ENCODE results near the gene ST7.
"Not testable (repeated sequence)": the region's sequence is repeated elsewhere in the genome, so short reads cannot be mapped to it uniquely, and the experiment has no call there.

- not testable (repeated sequence) for TF ChIP-seq POLR2AphosphoS5, POLR2A, EP300 (IDR thresholded peaks at IDR 0.05)
- TF ChIP-seq, protein P1, sequence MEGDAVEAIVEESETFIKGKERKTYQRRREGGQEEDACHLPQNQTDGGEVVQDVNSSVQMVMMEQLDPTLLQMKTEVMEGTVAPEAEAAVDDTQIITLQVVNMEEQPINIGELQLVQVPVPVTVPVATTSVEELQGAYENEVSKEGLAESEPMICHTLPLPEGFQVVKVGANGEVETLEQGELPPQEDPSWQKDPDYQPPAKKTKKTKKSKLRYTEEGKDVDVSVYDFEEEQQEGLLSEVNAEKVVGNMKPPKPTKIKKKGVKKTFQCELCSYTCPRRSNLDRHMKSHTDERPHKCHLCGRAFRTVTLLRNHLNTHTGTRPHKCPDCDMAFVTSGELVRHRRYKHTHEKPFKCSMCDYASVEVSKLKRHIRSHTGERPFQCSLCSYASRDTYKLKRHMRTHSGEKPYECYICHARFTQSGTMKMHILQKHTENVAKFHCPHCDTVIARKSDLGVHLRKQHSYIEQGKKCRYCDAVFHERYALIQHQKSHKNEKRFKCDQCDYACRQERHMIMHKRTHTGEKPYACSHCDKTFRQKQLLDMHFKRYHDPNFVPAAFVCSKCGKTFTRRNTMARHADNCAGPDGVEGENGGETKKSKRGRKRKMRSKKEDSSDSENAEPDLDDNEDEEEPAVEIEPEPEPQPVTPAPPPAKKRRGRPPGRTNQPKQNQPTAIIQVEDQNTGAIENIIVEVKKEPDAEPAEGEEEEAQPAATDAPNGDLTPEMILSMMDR (IDR thresholded peaks at IDR 0.05) = not testable (repeated sequence)
Measured at GRCh38 chr7:117030793-117031192, 77.5 kb downstream of the ST7 start.

Measured in sigmoid colon (tissue), 4 donors.